Thymus (tissue), 11 donors: Measurements from ENCODE around the gene RHOJ. TPM values are rescaled to one million over a fixed set of nuclear protein-coding genes. Genes with fewer than 3 reads are reported as not detected.

Source experiments
- DNase-seq, 9 donors: peaks; one replicate each; pipeline ENCODE4 v3.0.0-alpha.2; 2013; ENCODE audit warnings: low spot score in 9 of 9, low read depth in 6 of 9, missing footprints in 1 of 9
- H3K27ac ChIP-seq, 2 donors: one replicate each; pipeline ENCODE4 v1.5.1; 2013; ENCODE audit warnings: control low read depth in 1 of 2, low read depth in 1 of 2, low read length in 1 of 2, mild to moderate bottlenecking in 1 of 2, moderate library complexity in 1 of 2
- H3K27me3 ChIP-seq, 2 donors: one replicate each; pipeline ENCODE4 v1.5.1; 2013; ENCODE audit warnings: low read length in 1 of 2; ENCODE audit not compliant: control insufficient read depth in 2 of 2, insufficient read depth in 1 of 2
- H3K36me3 ChIP-seq, 2 donors: one replicate each; pipeline ENCODE4 v1.5.1; 2013; ENCODE audit warnings: low read length in 1 of 2, mild to moderate bottlenecking in 1 of 2, moderate library complexity in 1 of 2; ENCODE audit not compliant: control insufficient read depth in 2 of 2, insufficient read depth in 2 of 2
- H3K4me1 ChIP-seq, 2 donors: one replicate each; pipeline ENCODE4 v1.5.1; 2013; ENCODE audit warnings: low read length in 2 of 2; ENCODE audit not compliant: control insufficient read depth in 2 of 2, insufficient read depth in 2 of 2
- H3K4me3 ChIP-seq, 2 donors: one replicate each; pipeline ENCODE4 v1.5.1; 2013; ENCODE audit warnings: low read length in 2 of 2, control low read depth in 1 of 2, mild to moderate bottlenecking in 1 of 2
- H3K9me3 ChIP-seq, 2 donors: one replicate each; pipeline ENCODE4 v1.5.1; 2013; ENCODE audit warnings: low read length in 1 of 2, mild to moderate bottlenecking in 1 of 2; ENCODE audit not compliant: control insufficient read depth in 2 of 2, insufficient read depth in 1 of 2
- WGBS: extraction: QIAGEN DNeasy Blood & Tissue Kit; methylation state at CpG from one replicate; pipeline ENCODE4 v1.1.7; 2013; 5-methylcytosine and 5-hydroxymethylcytosine counted together
- polyA plus RNA-seq: library from polyadenylated mRNA; stranded (reverse); fragments of 200-250 nt; gene quantifications from one replicate; pipeline ENCODE4 v1.2.3, GENCODE V29; 2013
- total RNA-seq: library from RNA; stranded (reverse); fragments of 120-200 nt; gene quantifications from one replicate; pipeline ENCODE4 v1.2.4, GENCODE V29; 2013
- donor health status: healthy.

The RHOJ gene
- total and polyA plus RNA-seq, 2 donors = 1.0 to 6.0 TPM

DNA sequence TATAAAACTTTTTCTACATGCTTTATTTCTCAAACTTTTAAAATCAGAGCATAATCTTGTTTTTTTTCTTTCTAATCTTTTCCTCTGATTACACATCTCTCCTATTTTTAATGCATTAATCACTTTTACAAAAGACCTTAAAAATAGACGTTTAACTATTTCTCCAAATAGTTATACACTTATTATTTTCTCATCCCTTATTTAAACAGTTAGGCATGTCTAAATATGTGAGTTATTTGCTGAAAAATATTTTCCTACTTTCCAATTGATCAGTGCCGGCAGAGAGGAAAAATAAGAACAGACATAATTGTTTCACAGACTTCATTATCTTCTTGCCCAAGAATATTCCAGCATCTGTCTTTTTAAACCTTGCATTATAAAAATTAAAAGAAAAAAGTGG, 28.7 kb upstream of the RHOJ start:
- DNase-seq = no peak
- no peak overlapping the region for H3K4me3 ChIP-seq
- 93% methylated on average over 2 of the region's 2 CpGs for WGBS
- no peak overlapping the region for H3K27ac ChIP-seq
- H3K36me3 ChIP-seq = no peaks in the 10 kb centered on the region
- no peaks in the 10 kb centered on the region for H3K9me3 ChIP-seq
- H3K4me1 ChIP-seq = no peaks in the 10 kb centered on the region
- H3K27me3 ChIP-seq = no peaks in the 10 kb centered on the region

DNA sequence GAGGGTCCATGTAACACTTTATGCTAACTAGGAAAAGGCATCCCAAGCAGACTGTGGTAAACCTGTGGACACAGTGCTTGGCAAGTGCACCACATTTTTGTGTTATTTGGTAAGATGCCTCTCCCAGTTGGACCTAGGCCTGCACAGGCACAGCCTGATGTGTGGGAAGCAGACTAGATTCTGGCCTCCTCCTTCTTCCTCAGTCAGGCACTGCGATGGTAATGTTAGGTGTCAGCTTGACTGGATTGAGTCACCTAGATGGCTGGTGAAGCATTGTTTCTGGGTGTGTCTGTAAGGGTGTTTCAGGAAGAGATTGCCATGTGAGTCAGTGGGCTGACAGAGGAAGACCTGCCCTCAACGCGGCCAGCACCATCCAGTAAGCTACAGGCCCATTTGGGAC, 25.3 kb upstream of the RHOJ start:
- no peak for DNase-seq
- no peaks in the 10 kb centered on the region for H3K36me3 ChIP-seq
- WGBS = 97% methylated on average over 3 of the region's 3 CpGs
- H3K27me3 ChIP-seq = no peaks in the 10 kb centered on the region
- no peaks in the 10 kb centered on the region for H3K4me1 ChIP-seq
- H3K27ac ChIP-seq = no peak overlapping the region
- no peaks in the 10 kb centered on the region for H3K9me3 ChIP-seq
- H3K4me3 ChIP-seq = no peak overlapping the region

DNA sequence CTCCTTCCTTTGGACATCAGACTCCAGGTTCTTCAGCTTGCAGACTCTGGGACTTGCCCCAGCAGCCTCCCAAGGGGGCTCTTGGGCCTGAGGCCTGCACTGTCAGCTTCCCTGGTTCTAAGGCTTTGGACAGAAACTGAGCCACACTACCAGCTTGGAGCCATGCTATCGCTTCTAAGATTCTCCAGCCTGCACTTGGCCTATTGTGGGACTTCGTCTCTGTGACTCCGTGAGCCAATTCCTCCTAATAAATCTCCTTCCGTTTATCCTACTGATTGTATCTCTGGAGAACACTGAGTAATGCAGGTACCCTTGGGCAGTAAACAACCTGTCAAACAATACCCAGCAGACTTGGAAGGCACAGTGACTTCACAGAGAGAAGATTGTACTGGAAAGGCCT, 24.9 kb upstream of the RHOJ start:
- no peaks in the 10 kb centered on the region for H3K27me3 ChIP-seq
- H3K27ac ChIP-seq = no peak overlapping the region
- H3K36me3 ChIP-seq = no peaks in the 10 kb centered on the region
- no peaks in the 10 kb centered on the region for H3K9me3 ChIP-seq
- no peak for DNase-seq
- no peaks in the 10 kb centered on the region for H3K4me1 ChIP-seq
- H3K4me3 ChIP-seq = no peak overlapping the region
- 96% methylated on average over 4 of the region's 4 CpGs for WGBS

DNA sequence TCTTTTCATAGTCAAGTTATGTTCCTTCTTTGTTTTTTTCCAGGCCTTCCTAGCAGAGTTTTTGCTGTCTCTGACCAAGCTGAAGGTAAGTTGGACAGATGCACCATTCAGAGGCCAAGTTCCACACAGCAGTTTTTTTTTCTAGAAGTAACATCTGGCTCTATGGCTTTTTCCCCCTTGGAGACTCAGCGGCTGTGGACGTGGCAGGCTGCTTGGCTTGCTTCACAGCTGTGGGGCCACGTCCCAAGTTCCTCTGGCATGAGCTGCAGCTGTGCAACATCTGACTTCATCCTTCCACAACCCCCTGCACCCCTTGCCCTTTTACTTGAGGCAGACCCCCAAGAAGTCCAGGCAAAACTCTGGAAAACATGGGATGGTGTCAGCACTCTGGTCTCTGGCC, 24.2 kb upstream of the RHOJ start:
- 92% methylated on average over 3 of the region's 3 CpGs for whole genome bisulfite sequencing
- no peak for DNase-seq
- no peak overlapping the region for H3K27ac ChIP-seq

DNA sequence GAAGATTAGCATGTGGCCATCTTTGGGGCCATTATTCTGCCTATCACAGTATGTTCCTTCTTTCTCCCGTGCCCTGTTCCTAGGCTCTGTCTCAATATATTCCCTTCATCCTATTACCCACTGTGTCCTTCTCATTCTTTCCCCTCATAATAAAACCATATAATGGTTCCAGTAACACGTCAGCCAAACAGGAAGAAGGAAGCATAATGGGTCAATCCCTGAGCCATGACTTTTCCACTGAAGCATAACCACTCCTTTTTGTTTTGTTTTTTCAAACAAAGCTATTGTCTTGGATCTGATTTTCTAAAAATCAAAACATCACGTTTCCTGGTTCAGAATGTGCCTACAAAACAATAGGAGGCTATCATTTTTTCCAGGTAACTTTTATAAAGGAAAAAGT, 21.3 kb upstream of the RHOJ start:
- Histone ChIP-seq H3K9me3 (no peaks in the 10 kb centered on the region), H3K27me3 (no peaks in the 10 kb centered on the region), H3K36me3 (no peaks in the 10 kb centered on the region), H3K27ac (no peak overlapping the region), H3K4me1 (no peaks in the 10 kb centered on the region), H3K4me3 (no peak overlapping the region)
- DNase-seq = no peak
- 80% methylated on average over 3 of the region's 3 CpGs for WGBS

More for the DNA sequence above, 24.2 kb upstream of the RHOJ start:
- no peaks in the 10 kb centered on the region for H3K9me3 ChIP-seq
- H3K4me1 ChIP-seq = no peaks in the 10 kb centered on the region
- H3K27me3 ChIP-seq = no peaks in the 10 kb centered on the region
- no peak overlapping the region for H3K4me3 ChIP-seq
- no peaks in the 10 kb centered on the region for H3K36me3 ChIP-seq

DNA sequence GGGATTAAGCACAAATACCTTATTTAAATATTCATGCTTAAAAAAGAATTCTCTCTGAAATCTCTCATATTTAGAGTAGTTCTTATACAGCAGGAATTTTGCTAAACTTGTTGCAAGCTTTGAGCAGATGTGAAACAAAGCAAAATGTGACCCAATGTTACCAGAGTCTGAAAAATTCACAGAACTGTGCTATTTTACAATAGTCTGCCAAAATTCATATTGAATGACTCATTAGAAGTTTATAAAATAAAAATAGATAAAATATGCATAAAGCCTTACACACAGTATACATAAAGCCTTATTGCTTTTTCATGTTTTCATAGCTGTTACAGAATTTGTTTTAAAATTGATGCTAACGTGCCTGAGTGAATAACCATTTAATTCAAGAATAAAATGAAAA, 17.8 kb upstream of the RHOJ start:
- 91% methylated on average over 1 of the region's 1 CpG for WGBS
- H3K36me3 ChIP-seq = no peaks in the 10 kb centered on the region
- H3K4me3 ChIP-seq = no peak overlapping the region
- no peaks in the 10 kb centered on the region for H3K27me3 ChIP-seq
- H3K27ac ChIP-seq = no peak overlapping the region
- no peak for DNase-seq
- H3K9me3 ChIP-seq = no peaks in the 10 kb centered on the region
- no peaks in the 10 kb centered on the region for H3K4me1 ChIP-seq

DNA sequence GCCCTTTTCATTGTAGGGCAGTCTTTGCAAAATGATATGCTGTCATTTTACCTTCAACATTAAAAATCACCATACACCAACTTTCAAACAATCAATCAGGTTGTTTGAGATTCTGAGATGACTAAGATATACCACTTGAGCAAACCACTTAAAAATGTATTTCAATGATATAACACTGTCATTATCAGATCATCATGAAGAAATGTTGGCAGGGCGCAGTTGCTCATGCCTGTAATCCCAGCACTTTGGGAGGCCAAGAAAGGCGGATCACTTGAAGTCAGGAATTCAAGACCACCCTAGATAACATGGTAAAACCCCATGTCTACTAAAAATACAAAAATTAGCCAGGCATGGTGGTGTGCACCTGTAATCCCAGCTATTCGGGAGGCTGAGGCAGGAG, 13.0 kb upstream of the RHOJ start:
- Histone ChIP-seq H3K9me3 (no peaks in the 10 kb centered on the region), H3K27me3 (no peaks in the 10 kb centered on the region), H3K36me3 (no peaks in the 10 kb centered on the region), H3K27ac (no peak overlapping the region), H3K4me1 (no peaks in the 10 kb centered on the region), H3K4me3 (no peak overlapping the region)
- 98% methylated on average over 3 of the region's 3 CpGs for WGBS
- no peak for DNase-seq

DNA sequence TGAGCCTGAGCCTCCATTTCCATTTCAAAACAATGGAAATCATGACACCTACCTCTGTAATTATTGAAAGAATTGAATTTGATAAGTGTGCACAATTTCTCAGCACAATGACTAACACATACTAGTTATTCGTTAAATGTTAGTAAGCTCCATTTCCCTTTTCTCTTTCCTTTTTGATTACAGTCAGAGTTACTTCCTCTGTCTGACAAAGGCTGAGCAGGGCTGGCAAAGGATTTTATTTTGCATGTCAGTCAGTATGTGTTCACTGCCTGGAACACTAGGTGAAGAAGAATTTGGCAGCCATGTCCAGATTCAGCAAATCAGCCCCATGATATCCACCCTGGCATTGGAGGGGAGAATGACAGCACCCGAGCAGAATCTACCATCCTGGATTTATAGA, 12.2 kb upstream of the RHOJ start:
- H3K36me3 ChIP-seq = no peaks in the 10 kb centered on the region
- WGBS = 49% methylated on average over 2 of the region's 2 CpGs
- H3K27me3 ChIP-seq = no peaks in the 10 kb centered on the region
- no peak for DNase-seq
- H3K9me3 ChIP-seq = no peaks in the 10 kb centered on the region
- no peaks in the 10 kb centered on the region for H3K4me1 ChIP-seq
- H3K27ac ChIP-seq = no peak overlapping the region
- H3K4me3 ChIP-seq = no peak overlapping the region

DNA sequence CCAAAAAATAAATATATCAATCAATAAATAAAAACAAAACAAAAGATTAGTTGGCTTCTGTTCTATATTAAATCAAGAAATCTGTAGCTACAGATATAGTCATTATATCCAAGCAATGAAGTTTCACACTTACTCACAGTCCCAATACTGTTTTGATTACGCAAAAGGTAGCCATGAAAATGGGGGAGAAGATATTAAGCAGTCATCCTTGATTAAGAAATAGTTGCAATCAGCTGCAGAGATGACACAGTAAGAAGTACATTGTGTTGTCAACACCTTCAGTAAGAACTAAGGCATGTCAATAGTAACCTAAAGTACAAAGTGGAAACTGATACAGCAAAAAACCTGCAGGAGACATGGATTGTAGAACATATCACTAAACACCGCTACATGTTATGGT, 11.0 kb upstream of the RHOJ start:
- H3K27ac ChIP-seq = no peak overlapping the region
- no peak overlapping the region for H3K4me3 ChIP-seq
- no peaks in the 10 kb centered on the region for H3K27me3 ChIP-seq
- no peaks in the 10 kb centered on the region for H3K9me3 ChIP-seq
- 96% methylated on average over 2 of the region's 2 CpGs for WGBS
- no peak for DNase-seq
- no peaks in the 10 kb centered on the region for H3K36me3 ChIP-seq
- H3K4me1 ChIP-seq = no peaks in the 10 kb centered on the region
